K562 (cell line): ENCODE results near the gene MTMR12. TPM values are rescaled to one million over a fixed set of nuclear protein-coding genes. Genes with fewer than 3 reads are reported as not detected.

ENCODE experiments used
- ATAC-seq: fragments of 200-7000 bp; cut with Tn5 transposase; 3 replicates; pipeline ENCODE4 v1.9.1; 2020; ENCODE audit warnings: moderate library complexity
- BruUV-seq: library from RNA; stranded (reverse); fragments of 400-500 nt; replicated peaks from 2 replicates; lab custom pipeline; 2021; lab: Mats Ljungman, UMichigan
- CTCF ChIA-PET: fragments of 300-600 bp; formaldehyde crosslinking; extraction: SDS; loops from one replicate; lab custom pipeline; 2021; ENCODE audit warnings: low intra/inter-chr PET ratio; lab: Yijun Ruan, JAX
- POLR2A ChIA-PET: fragments of 300-600, 350-650 bp; sonication (Branson Sonifier 250); formaldehyde crosslinking; extraction: SDS; loops from one replicate; lab custom pipeline; 2021; ENCODE audit warnings: antibody characterized with exemption, inconsistent platforms; lab: Yijun Ruan, JAX
- DNase-seq, 4 experiments: peaks; one replicate each; pipeline versions ENCODE4 v3.0.0 to v3.0.0-alpha.2; 2011 to 2018; ENCODE audit warnings: low spot score in 3 of 4, mixed read lengths in 3 of 4; ENCODE audit errors: extremely low read depth in 1 of 4
- FAIRE-seq: peaks from 2 replicates; lab custom pipeline; 2011; peaks lifted over from hg19 to GRCh38; lab: Jason Lieb, UNC
- H2AFZ ChIP-seq: 2 replicates; pipeline ENCODE4 v1.6.0; 2011; ENCODE audit warnings: low read depth, low read length, control low read depth, inconsistent platforms
- H3K27ac ChIP-seq: fragments of 200-600 bp; 3 replicates; pipeline ENCODE4 v1.8.0; 2011; ENCODE audit warnings: low read depth, mild to moderate bottlenecking, control low read depth, inconsistent platforms, low read length, moderate library complexity, mixed read lengths; ENCODE audit errors: extremely low read depth
- H3K27me3 ChIP-seq, 2 experiments: fragments of 300-600 bp in 1 of 2; 2 replicates in 1 of 2; 3 replicates in 1 of 2; pipeline versions ENCODE4 v1.6.0 to v1.8.0; 2011; ENCODE audit warnings: inconsistent platforms in 2 of 2, low read length in 2 of 2, mild to moderate bottlenecking in 1 of 2, mixed read lengths in 1 of 2, moderate library complexity in 1 of 2; ENCODE audit not compliant: control insufficient read depth in 2 of 2, insufficient read depth in 2 of 2
- H3K36me3 ChIP-seq: fragments of 300-600 bp; 3 replicates; pipeline ENCODE4 v1.8.0; 2011; ENCODE audit warnings: mild to moderate bottlenecking, low read length, inconsistent platforms; ENCODE audit not compliant: control insufficient read depth, insufficient read depth
- H3K4me1 ChIP-seq, 2 experiments: fragments of 200-600 bp in 1 of 2; replicated peaks in 1 of 2; 2 replicates in 1 of 2; 3 replicates in 1 of 2; pipeline versions ENCODE4 v1.5.1 to v1.8.0; 2011; ENCODE audit warnings: inconsistent platforms in 2 of 2, low read length in 2 of 2, mild to moderate bottlenecking in 1 of 2, mixed read lengths in 1 of 2, moderate library complexity in 1 of 2; ENCODE audit not compliant: control insufficient read depth in 2 of 2, insufficient read depth in 2 of 2
- H3K4me2 ChIP-seq: 2 replicates; pipeline ENCODE4 v1.6.1; 2011; ENCODE audit warnings: low read length, control low read depth, inconsistent platforms, mixed read lengths; ENCODE audit not compliant: insufficient read depth
- H3K4me3 ChIP-seq: fragments of 200-600 bp; sonication (generic), shearing (Covaris generic); 2 replicates; pipeline ENCODE4 v1.5.1; 2016; ENCODE audit warnings: control low read depth, inconsistent platforms
- H3K79me2 ChIP-seq: fragments of 200-600 bp; 3 replicates; pipeline ENCODE4 v1.8.0; 2011; ENCODE audit warnings: low read length, inconsistent platforms; ENCODE audit not compliant: control insufficient read depth, insufficient read depth
- H3K9ac ChIP-seq, 2 experiments: 2 replicates each; pipeline versions ENCODE4 v1.6.0 to v1.6.1; 2011; ENCODE audit warnings: low read depth in 2 of 2, low read length in 2 of 2, control low read depth in 1 of 2, inconsistent platforms in 1 of 2, mild to moderate bottlenecking in 1 of 2, mixed read lengths in 1 of 2; ENCODE audit not compliant: insufficient read depth in 1 of 2
- H3K9me1 ChIP-seq: one replicate; pipeline ENCODE4 v1.6.0; 2011; ENCODE audit warnings: inconsistent platforms, mild to moderate bottlenecking, low read length, moderate library complexity; ENCODE audit not compliant: control insufficient read depth, insufficient read depth
- H3K9me3 ChIP-seq: replicated peaks from 2 replicates; pipeline ENCODE4 v1.5.1; 2011; ENCODE audit warnings: low read depth, low read length, inconsistent platforms; ENCODE audit not compliant: control insufficient read depth, insufficient read depth
- H4K20me1 ChIP-seq: replicated peaks from 2 replicates; pipeline ENCODE4 v1.6.1; 2011; ENCODE audit warnings: low read length, inconsistent platforms, mixed read lengths; ENCODE audit not compliant: control insufficient read depth, insufficient read depth
- BRD9 ChIP-seq: fragments of 450-650 bp; IDR thresholded peaks from 2 replicates; pipeline ENCODE4 v1.6.1; 2018; ENCODE audit warnings: low read depth; ENCODE audit not compliant: partially characterized antibody
- FOXP1 ChIP-seq: sonication (generic); formaldehyde crosslinking; IDR thresholded peaks from 2 replicates; pipeline ENCODE4 v1.8.0; 2022; ENCODE audit warnings: mild to moderate bottlenecking, missing genetic modification reagents
- GABPB1 ChIP-seq: sonication (generic); formaldehyde crosslinking; IDR thresholded peaks from 2 replicates; pipeline ENCODE4 v1.8.0; 2022; ENCODE audit warnings: mild to moderate bottlenecking, missing genetic modification reagents
- JUN ChIP-seq, 2 experiments: sonication (generic) in 1 of 2; formaldehyde crosslinking in 1 of 2; IDR thresholded peaks; 2 replicates each; pipeline versions ENCODE4 v1.6.1 to v1.8.0; 2012 to 2022; ENCODE audit warnings: borderline replicate concordance in 2 of 2, mild to moderate bottlenecking in 2 of 2, improper control_type of control experiment in 1 of 2, low read depth in 1 of 2, low read length in 1 of 2, missing genetic modification reagents in 1 of 2
- KLF16 ChIP-seq: IDR thresholded peaks from 2 replicates; pipeline ENCODE4 v1.6.1; 2016; ENCODE audit warnings: antibody characterized with exemption
- OTX1 ChIP-seq: fragments of 450-650 bp; formaldehyde crosslinking; IDR thresholded peaks from 2 replicates; pipeline ENCODE4 v1.4.0; 2022; ENCODE audit warnings: mild to moderate bottlenecking
- SAFB ChIP-seq: fragments of 200-400 bp; formaldehyde crosslinking; IDR thresholded peaks from 2 replicates; pipeline ENCODE4 v1.6.1; 2017; ENCODE audit warnings: low read depth, low read length, borderline replicate concordance
- SLC30A9 ChIP-seq: fragments of 250-450 bp; sonication (Bioruptor Pico); IDR thresholded peaks from 2 replicates; pipeline ENCODE4 v1.8.0; 2022; ENCODE audit warnings: mild to moderate bottlenecking, moderate library complexity
- SMARCA4 ChIP-seq: fragments of 450-650 bp; IDR thresholded peaks from 2 replicates; pipeline ENCODE4 v1.6.1; 2016
- SOX6 ChIP-seq: fragments of 450-650 bp; IDR thresholded peaks from 2 replicates; pipeline ENCODE4 v1.6.1; 2014; ENCODE audit warnings: mild to moderate bottlenecking
- ZNF217 ChIP-seq: sonication (generic); formaldehyde crosslinking; IDR thresholded peaks from 2 replicates; pipeline ENCODE4 v1.8.0; 2022; ENCODE audit warnings: mild to moderate bottlenecking, missing genetic modification reagents
- WGBS: fragments of 100-300 bp; shearing (Covaris generic); methylation state at CpG from one replicate; pipeline ENCODE4 v1.1.6; 2016; ENCODE audit warnings: low coverage, mixed read lengths; ENCODE audit not compliant: insufficient coverage; ENCODE audit errors: missing lambda C conversion rate; 5-methylcytosine and 5-hydroxymethylcytosine counted together
- in situ Hi-C: fragments of 300-500 bp; cut with MboI; formaldehyde crosslinking; loops from 4 replicates; pipeline ENCODE4 v1.15.0; 2018; ENCODE audit warnings: inconsistent platforms, mixed read lengths
- intact Hi-C: fragments of 100-400 bp; cut with micrococcal nuclease; formaldehyde crosslinking; loops from 2 replicates; pipeline ENCODE4 v1.14.2; 2022
- polyA plus RNA-seq, 8 experiments: library from polyadenylated mRNA; depleted of rRNA in 4 of 8; stranded (reverse) in 5 of 8; unstranded in 3 of 8; fragments of >200 nt; fragmentation: Nextera tagmentation in 2 of 8; fragmentation: Illumina TruSeq in 1 of 8; extraction: Ambion mirVana in 2 of 8; extraction: Trizol in 1 of 8; gene quantifications; 2 replicates each; pipeline versions ENCODE4 v1.2.1 to v1.2.3, GENCODE V29; 2011 to 2014; ENCODE audit warnings: inconsistent platforms in 1 of 8, missing spikeins in 1 of 8
- total RNA-seq, 7 experiments: library from RNA; depleted of rRNA in 6 of 7; stranded (reverse); fragments of >200 nt in 6 of 7; fragmentation: Illumina TruSeq in 2 of 7; extraction: Trizol in 2 of 7; gene quantifications; 2 replicates each; pipeline versions ENCODE4 v1.2.1 to v1.2.3, GENCODE V29; 2011 to 2021; ENCODE audit warnings: low replicate concordance in 1 of 7
- TF ChIP-seq, protein P1 (sequence below): fragments of 200-800 bp; sonication (Bioruptor generic); IDR thresholded peaks from 2 replicates; pipeline ENCODE4 v1.6.1; 2017; ENCODE audit warnings: missing genetic modification characterization, missing compliant biosample characterization
- TF ChIP-seq, protein P2 (sequence below): fragments of 250-450 bp; sonication (Bioruptor Pico); IDR thresholded peaks from 2 replicates; pipeline ENCODE4 v1.4.0; 2020; ENCODE audit warnings: borderline replicate concordance

The MTMR12 gene
- total and polyA plus RNA-seq, 9 of the 15 experiments (the other 6 are each of a cell fraction or from before 2014, with no cell fraction given): 4.0 to 28.7 (median 17.1) TPM

DNA sequence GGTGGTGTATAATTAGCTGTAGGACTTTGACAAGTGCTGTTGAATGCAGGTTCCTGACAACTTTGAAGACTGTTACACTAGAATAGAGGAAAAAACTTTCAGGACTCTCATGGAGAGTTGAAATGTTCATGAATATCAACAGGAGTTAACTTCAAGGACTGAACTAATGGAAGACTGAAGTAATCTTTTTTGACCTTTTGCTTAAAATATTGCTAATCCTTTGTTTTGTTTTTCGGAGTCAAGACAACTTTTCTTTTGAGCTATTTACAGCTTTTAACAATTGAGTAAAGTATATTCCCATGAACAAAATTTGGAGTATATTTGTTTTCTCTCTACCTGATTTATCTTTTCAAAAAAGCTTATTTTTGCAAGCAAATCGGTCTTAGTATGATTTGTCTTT, 34.1 kb upstream of the MTMR12 start:
- BruUV-seq: no TSS peak

More for the DNA sequence above, 34.1 kb upstream of the MTMR12 start:
- H3K9me1 ChIP-seq: no peaks in the 10 kb centered on the region
- H4K20me1 ChIP-seq: no peaks in the 10 kb centered on the region
- no peaks in the 10 kb centered on the region; a peak in 1 of 5 replicates for H3K27me3 ChIP-seq
- no peaks in the 10 kb centered on the region for H3K9me3 ChIP-seq
- no peak for TF ChIP-seq SLC30A9 (CRISPR knock-in tag)
- no peak for TF ChIP-seq KLF16
- TF ChIP-seq FOXP1: no peak
- no peak for TF ChIP-seq SAFB
- TF ChIP-seq GABPB1: no peak
- no peak for TF ChIP-seq SMARCA4
- TF ChIP-seq SOX6: no peak
- TF ChIP-seq, protein P1, sequence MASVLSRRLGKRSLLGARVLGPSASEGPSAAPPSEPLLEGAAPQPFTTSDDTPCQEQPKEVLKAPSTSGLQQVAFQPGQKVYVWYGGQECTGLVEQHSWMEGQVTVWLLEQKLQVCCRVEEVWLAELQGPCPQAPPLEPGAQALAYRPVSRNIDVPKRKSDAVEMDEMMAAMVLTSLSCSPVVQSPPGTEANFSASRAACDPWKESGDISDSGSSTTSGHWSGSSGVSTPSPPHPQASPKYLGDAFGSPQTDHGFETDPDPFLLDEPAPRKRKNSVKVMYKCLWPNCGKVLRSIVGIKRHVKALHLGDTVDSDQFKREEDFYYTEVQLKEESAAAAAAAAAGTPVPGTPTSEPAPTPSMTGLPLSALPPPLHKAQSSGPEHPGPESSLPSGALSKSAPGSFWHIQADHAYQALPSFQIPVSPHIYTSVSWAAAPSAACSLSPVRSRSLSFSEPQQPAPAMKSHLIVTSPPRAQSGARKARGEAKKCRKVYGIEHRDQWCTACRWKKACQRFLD (CRISPR knock-in tag): no peak
- no peak for TF ChIP-seq JUN (IDR thresholded peaks at IDR 0.05; ENCODE audit: borderline replicate concordance, low read depth, low read length)
- TF ChIP-seq JUN (CRISPR knock-in tag; IDR thresholded peaks at IDR 0.05; ENCODE audit: borderline replicate concordance): no peak
- no peak for TF ChIP-seq BRD9
- TF ChIP-seq, protein P2, sequence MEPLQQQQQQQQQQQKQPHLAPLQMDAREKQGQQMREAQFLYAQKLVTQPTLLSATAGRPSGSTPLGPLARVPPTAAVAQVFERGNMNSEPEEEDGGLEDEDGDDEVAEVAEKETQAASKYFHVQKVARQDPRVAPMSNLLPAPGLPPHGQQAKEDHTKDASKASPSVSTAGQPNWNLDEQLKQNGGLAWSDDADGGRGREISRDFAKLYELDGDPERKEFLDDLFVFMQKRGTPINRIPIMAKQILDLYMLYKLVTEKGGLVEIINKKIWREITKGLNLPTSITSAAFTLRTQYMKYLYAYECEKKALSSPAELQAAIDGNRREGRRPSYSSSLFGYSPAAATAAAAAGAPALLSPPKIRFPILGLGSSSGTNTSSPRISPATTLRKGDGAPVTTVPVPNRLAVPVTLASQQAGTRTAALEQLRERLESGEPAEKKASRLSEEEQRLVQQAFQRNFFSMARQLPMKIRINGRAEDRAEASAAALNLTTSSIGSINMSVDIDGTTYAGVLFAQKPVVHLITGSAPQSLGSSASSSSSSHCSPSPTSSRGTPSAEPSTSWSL (CRISPR knock-in tag): no peak
- no peak for TF ChIP-seq OTX1 (CRISPR knock-in tag)
- no peak for TF ChIP-seq ZNF217 (CRISPR knock-in tag)
- no peaks in the 10 kb centered on the region for H3K4me1 ChIP-seq
- FAIRE-seq: peak; percentile 19
- CTCF ChIA-PET: no interaction called here
- no peaks in the 10 kb centered on the region for H3K79me2 ChIP-seq
- no peak for ATAC-seq
- H3K27ac ChIP-seq: no peak overlapping the region
- no peak for DNase-seq
- H2AFZ ChIP-seq: no peak overlapping the region
- intact Hi-C loops (no loop called here), in situ Hi-C loops (no loop called here)
- 16% methylated on average over 2 of the region's 2 CpGs for WGBS
- no peak overlapping the region for H3K4me3 ChIP-seq
- POLR2A ChIA-PET: no interaction called here
- no peaks in the 10 kb centered on the region for H3K36me3 ChIP-seq
- no peak overlapping the region for H3K4me2 ChIP-seq
- H3K9ac ChIP-seq: no peak overlapping the region
